LHCN-M2 (cell line): Measurements from ENCODE around the gene TMEM143. TPM values are rescaled to one million over a fixed set of nuclear protein-coding genes. Genes with fewer than 3 reads are reported as not detected.
A peak's percentile ranks its signal among the peaks of the same experiment; 100 is the strongest.
"Not testable (repeated sequence)": the region's sequence is repeated elsewhere in the genome, so short reads cannot be mapped to it uniquely, and the experiment has no call there.

Source experiments
- DNase-seq: peaks from one replicate; pipeline ENCODE4 v3.0.0-alpha.2; 2012; ENCODE audit warnings: low read depth
- total RNA-seq: library from RNA; depleted of rRNA; stranded (reverse); fragments of >200 nt; gene quantifications from 2 replicates; pipeline ENCODE4 v1.2.3, GENCODE V29; 2014

TMEM143 gene
- total RNA-seq, 1 experiment from 2014 or later, result 7.3 TPM

DNA sequence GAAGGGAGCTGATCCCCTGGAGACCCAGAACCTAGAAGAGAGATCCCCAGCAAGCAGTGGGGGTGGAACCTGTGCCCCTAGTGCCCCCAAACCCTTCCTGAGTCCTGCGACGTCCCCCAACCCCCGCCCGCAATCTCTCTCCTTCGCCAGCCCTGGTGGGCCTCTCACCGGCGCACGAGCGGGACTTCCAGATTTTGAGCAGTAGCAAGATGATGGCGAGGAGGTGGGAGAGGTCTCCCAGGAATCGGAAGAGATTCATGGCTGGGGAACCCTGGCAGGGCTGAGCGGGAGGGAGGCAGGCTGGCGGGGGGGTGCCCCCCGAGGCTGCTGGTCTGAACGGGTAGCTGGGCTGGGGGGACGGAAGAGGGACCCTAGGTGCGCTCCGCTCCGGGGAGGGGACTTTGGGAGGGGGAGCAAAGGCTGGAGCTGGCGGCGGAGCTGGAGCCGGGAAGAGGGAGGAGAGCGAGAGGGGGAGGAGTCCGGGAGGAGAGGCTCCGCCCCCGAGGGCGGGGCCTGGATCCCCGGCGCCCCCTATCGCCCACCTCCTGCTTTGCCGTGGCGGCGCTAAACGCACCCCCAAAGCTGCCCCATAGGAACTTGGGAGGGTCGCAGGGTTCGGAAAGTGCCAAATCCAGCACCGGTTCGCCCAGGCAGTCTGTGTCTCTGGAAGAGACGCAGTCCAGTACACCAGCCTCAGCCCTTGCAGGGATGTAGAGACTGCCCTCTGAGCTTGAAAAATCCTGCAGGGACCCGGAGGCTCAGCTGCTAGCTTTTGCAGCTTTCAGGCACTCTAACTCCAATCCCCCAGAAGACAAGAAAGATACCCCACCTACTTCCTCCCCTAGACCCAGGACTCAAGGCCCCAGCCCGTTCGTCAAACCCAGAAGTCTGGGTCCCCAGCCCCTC lies 27.6 kb upstream of the TMEM143 start, which contains the start of gene KDELR1:
Gene KDELR1 (minus strand): TSS at position 452 of the 906 bp plus-strand sequence. CDS start 193 bp downstream, at position 259.
- peak; percentile 50 for DNase-seq

DNA sequence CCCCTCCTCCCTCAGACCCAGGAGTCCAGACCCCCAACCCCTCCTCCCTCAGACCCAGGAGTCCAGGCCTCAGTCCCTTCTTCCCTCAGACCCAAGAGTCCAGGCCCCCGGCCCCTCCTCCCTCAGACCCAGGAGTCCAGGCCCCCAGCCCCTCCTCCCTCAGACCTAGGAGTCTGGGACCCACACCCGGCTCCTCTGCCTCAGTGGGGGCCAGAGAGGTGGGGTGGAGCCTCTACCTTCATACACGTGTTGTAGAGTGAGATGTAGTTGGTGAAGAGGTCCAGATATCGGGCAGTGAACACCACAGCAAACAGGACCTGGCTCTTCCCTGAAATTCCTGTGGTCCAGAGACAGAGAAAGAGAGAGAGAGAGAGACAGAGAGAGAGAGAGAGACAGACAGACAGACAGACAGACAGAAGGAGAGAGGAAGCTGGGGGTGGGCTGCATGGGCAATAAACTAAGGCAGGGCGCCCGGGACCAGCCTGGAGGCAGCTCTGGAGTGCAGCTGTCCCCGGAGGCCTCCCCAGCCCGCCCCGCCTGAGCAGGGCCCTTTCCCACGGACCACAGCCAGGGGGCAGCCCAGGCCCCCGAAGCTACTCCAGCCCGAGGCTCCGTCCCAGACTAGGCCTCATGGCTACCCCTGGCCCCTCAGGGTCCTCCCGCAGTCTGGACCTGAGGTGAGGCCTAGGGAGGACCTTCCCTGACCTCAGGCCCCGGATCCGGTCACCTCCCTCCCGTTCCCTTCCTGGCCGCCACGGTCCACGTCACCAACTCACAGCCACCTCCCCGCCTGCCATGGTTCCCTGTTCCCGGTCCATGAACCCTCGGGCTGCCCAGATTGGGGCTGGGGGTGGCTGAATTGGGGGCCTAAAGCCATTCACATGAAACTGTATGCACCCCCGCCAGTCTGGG lies 26.7 kb upstream of the TMEM143 start:
- peak; percentile 57 for DNase-seq

DNA sequence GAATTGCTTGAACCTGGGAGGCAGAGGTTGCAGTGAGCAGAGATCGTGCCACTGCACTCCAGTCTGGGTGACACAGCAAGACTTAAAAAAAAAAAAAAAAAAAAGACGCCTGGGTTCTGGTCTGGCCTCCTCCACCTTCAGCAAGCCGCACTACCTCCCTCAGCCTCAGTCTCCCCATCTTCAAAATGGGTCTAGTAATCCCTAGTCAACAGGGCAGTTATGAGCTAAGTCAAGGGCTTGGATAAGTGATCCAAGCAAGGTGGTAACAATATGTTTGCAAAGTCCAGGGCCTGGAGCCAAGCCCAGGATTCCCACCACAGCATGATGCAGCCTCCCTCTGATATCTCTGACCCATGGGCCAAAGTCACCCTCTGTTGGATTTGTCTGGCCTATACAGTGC lies 23.2 kb upstream of the TMEM143 start:
- no peak for DNase-seq

DNA sequence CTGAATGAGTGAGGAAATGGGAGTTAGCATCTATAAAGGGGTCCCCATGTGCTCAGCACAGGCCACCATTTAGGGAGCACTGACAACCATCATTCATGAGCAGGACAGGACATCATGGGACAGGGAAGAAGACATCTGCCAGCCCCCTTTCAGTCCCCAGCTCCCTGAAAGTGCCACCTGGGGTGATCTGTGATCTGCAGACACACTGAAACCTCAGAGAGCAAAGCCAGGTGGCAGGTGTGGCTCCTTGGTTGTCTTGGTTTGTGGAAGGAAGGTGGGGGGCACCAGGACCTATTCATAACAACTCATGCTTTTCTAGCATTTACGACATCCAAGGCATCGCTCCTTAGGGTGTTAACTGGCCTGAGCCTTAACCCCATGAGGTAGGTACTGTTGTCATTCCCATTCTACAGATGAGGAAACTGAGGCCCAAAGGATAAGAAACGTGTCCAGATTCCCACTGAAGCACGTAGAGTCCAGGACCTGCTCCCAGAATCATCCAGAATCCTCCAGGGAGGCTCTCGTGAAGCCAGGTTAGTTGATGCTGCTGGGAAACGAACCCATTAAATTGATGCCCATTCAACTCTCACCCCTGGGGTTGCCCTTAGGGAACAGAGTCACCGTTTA lies 21.8 kb upstream of the TMEM143 start:
- no peak for DNase-seq

DNA sequence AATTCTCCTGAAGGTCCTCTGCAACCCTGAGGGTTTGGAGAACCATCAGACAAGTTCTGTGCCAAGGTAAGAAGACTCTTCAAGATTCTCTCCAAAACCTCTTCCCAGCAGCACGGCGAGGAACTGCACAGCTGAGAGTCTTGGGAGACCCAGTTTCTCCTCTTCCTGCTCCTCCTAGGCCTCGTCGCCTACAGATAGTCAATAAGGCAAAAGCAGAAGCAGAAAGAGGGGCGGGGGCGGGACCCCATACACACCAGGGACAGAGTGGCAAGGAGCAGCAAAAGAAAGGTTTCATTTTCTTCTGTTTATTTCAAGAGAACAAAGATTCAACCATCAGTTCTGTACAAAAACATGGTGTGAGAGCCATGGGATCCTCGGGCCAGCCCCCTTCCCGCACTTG lies 18.5 kb upstream of the TMEM143 start:
- DNase-seq, result no peak

DNA sequence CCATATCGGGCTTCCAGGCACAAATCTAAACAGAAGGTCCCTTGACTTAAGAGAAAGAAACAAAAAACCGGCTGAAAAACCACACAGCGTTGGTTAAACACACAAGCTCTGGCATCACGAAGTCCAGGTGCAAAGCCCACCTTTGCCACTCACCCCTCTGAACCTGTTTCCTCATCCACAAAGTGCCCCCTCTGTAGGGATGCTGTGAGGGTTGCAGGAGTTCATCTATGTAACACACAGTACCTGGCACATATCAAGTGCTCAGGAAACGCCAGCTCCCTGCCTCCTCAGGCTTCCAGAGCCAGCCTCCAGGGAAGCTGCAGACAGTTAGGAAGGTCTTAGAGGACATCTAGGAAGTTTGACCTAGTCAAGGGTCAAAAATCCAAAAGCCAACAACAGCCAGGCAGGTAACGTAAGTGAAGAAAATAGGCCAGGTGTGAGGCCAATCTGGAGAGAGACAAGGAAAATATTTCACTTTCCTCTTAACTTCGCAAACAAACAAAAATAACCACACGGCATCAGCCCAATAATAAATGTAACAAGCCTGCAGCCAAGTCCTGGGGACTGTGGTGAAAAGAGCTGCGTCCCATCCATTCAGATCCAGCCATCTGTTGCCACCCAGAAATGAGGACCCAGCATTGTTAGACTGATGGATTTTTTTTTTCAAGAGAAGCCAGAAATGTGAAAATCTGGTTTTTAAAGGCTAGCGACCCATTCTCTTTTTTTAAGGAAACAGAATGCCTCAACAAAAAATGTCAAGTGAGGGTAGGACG lies 17.6 kb upstream of the TMEM143 start:
- no peak for DNase-seq

DNA sequence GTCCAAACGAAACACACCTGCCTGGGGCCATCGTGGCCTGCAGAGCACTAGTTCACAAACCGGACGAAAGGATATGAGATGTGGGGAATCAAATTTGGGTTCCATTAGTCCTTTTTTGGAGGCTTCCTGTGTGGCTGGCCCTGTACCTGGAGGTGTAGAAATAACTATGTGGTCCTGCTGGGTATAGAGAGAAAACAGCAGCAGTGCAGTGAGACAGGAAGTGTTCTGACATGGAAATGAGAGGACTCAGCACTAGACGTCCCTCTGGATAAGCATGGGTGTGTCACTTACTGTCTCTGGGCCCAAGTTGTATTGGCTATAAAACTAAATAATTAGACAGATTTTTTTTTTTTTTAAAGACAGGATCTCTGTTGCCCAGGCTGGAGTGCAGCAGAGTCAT lies 15.3 kb upstream of the TMEM143 start:
- no peak for DNase-seq

DNA sequence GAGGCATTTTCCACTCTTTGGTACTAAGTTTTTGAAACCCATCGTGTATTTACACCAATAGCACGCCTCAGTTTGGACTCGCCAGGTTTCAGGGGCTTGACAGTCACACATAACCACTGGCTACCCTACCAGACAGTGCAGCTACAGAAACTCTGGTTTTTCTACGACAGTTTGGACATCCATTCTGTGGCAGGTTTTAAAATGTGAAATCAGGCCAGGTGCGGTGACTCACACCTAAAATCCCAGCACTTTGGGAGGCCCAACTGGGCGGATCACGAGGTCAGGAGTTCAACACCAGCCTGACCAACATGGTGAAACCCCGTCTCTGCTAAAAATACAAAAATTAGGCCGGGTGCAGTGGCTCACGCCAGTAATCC lies 14.4 kb upstream of the TMEM143 start:
- no peak for DNase-seq

DNA sequence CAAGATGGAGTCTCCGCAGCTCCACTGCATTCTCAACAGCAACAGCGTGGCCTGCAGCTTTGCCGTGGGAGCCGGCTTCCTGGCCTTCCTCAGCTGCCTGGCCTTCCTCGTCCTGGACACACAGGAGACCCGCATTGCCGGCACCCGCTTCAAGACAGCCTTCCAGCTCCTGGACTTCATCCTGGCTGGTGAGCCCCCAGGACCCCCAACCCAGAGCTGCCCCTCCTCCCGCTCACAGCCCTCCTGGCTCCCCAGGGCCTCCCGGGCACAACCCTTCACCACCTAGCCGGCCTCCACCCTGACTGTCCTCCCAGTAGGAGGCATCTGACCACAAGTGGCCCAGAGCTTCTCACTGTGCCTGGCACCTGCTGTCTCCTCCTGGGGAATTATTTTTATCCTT lies 9.8 kb upstream of the TMEM143 start:
- no peak for DNase-seq

DNA sequence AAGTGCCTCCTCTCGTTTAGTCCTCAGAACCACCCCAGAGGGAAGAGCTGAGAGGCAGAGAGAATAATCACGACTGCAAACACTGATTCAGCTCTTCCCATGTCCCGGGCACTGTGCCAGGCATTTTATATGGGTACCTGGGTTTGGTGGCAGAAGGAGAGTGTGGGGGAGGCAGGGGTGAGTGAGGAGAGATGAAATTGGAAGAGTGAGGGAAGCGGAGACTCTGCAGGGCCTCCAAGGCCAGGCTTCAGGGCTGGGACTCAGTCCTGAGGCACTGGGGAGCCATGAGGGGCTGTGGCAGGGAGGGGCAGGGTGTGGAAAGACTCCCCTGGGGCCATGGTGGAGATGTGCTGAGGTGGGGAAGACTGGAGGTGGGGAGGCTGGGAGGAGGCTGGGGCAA lies 9.2 kb upstream of the TMEM143 start:
- no peak for DNase-seq

DNA sequence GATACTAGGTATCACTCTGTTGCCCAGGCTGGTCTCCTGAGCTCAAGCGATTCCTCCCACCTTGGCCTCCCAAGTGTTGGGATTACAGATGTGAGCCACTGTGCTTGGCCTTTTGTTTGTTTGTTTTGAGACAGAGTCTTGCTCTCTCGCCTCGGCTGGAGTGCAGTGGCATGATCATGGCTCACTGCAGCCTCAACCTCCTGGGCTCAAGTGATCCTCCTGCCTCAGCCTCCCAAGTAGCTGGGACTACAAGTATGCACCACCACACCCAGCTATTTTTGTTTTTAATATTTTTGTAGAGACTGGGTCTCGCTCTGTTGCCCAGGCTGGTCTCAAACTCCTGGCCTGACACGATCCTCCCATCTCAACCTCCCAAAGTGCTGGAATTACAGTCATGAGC lies 8.0 kb upstream of the TMEM143 start:
- DNase-seq, result not testable (repeated sequence)

DNA sequence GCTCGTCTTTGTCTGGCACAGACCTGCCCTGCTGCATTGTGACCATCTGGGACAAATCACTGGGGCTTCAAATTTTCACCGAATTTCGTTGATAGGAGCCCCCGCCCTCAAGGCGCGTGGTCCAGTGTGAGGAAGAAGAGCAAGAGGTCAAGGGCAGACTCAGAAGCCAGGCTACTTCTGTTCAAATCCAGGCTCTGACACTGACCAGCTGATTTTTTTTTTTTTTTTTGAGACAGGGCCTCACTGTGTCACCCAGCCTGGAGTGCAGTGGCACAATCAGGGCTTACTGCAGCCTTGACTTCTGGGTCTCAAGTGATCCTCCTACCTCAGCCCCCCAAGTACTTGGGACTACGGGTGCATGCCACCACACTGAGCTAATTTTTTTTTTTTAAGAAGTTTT lies 7.6 kb upstream of the TMEM143 start:
- no peak for DNase-seq

DNA sequence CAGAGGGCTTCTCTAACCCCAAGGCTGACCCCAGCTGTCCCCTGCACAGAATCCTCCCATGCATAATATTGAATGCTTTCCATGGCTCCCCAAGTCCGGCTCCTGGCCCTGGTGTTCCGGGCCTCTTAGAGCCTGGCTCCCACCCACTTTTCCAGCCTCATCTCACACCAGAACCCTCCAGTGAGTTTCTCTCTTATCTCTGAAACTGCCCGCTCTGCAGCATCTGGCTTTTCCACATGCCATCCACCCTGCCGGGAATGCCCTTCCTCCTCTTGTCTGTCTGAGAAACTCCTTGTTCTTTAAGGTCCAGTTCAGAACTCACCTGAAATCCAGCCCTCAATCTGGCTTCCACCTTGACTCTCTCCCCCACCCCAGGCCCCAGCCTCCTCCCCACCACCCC lies 7.2 kb upstream of the TMEM143 start:
- DNase-seq, result no peak

DNA sequence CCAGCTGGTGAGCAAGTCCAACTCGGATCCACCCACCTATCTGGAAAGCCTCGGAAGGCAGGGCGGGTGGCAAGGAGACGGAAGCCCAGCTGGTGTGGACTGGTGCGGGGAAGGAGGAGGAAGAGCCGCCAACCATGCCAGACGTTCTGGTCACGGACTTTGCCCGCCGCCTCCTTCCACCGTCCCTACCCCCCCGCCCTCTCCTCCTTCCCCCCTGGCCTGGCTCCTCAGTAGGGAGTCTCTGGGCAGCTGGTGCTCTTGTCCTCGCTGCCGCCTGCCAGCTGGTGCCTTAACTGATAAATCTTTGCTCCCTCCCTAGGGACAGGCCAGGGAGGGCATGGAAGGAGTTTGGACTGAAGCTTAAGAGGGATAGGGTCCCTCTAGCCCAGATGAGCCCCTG lies 5.2 kb upstream of the TMEM143 start:
- no peak for DNase-seq

DNA sequence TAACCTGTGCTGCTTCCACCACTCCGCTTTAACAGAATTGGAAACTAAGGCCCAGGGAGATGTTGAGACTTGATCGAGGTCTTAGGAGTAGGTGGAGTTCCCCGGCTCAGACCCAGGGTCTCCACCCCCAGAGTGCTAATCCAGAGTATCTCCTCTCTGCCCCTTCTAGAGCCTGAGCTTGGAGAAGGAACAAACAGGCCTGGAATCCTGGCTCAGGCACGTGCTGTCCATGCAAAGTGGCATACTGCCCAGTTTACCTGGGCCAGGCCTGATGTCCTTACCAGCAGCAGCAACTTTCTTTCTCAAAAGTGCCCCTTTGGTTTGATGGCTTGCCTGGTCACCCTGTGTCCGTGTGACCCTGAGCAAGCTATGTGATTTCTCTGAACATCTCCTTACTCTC lies 4.1 kb upstream of the TMEM143 start:
- DNase-seq, result no peak

DNA sequence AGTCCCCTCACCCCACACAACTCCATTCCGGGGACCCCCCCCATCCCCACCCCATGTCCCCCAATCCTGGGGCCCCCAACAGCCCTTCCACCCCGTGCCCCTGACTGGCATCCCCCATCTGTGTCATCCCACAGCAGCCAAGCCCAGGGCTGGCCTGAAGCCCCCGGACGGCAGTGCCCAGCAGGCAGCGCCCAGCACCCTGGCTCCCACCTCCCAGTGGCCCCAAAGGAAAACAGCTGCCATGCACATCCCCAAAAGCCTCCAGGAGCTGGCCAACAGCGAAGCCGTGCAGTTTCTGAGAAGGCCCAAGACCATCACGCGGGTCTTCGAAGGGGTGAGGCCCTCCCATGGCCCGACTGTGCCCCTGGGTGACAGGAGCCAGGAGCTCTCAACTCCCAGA lies 1.9 kb upstream of the TMEM143 start:
- DNase-seq, result no peak

DNA sequence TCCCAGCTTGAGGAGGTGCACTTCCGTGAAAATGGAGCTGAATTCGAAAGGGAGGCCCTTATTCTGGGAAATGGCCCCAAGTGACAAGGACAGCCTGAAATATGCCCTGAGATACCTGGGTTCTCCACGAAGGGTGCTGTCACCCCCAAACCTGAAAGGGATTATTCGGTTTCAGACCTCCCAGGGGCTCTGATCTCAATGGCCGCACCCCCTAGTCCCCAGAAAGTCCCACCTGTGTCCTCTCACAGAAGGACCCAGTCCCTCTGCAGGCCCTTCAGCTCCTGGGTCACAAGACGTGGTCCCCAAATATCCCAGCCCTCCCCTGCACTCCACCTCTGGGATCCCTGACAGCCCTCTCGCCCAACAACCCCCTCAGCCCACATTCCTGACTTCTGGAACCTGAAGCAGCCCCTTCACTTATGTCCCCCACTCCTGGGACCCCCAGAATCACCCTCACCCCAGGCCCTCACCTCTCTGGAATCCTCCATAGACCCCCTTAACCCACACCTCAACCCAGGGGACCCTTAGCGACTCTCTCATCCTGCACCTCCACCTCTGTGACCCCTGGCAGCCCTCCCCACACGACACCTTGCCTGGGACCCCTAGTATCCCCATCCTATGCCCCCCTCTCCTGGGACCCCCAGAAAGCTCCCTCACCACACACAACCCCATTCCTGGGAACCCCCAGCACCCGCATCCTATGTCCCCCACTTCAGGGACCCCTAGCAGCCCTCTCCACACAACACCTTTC lies 1.0 kb upstream of the TMEM143 start:
- DNase-seq, result no peak

DNA sequence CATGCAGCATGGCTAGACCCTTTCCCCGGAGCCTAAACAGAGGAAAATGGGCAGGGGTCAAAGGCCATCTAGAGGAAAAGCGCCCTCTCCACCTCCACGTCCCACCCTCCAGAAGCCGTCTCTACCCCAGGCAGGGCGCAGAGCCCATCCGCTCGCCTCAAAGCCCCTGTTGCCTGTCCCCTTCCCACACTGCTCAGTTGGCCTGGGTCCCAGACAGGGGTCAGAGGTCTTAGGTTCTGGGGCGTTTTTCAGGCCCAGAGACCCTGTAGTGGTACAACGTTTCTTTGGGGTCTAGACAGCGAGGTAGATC lies 285 bp downstream of the TMEM143 start:
- no peak for DNase-seq

DNA sequence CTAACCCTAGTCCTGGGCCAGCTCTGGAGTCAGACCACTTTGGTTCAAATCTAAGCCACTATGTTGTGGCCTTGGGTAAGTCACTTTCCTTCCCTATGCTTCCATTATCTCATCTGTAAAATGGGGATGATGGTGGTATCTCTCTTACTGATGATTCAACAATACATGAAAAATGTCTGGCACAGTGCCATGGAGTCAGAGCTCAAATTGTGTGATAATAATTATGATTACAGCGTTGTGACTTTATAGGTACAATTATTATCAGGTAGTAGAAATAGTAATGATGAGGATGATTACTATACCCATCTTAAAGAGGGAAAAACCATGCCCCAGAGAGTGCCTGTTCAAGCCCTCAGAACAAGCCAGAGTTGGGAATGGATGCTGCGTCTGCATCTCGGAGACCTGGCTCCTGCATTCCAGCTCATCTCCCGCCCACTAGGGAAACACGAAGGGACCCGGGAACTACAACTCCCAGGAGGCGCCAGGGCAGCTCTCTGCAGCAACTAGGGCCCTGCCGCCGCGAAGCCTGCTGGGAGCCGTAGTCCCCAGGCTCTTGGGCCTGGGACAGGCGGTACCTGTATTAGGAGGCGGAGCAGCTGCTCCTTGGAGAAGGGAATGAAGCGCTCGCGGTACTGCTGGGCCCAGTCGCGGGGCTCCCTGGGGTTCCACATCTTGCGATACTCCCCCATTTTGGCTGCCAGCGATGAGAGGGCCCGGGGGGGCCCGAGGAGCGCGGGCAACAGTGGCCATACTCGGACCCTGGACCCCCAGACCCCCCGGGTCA lies 832 bp downstream of the TMEM143 start:
- peak; percentile 94 for DNase-seq

DNA sequence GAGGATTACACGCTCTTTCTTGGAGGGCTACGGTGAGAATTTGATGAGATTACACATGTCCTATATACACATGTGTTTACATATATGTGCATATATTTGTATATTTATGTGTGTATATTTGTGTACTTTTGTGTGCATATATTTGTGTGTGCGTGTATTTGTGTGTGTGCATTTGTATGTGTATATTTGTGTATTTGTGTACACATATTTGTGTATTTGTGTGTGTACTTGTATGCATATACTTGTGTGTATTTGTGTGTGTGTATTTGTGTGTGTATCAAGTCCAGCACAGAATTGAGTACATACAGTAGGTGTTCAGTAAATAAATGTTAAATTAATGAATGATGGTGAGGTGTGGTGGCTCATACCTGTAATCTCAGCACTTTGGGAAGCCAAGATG lies 1.8 kb downstream of the TMEM143 start:
- no peak for DNase-seq
